ENCODE measurements around the gene CPNE2.

The CPNE2 gene

DNA sequence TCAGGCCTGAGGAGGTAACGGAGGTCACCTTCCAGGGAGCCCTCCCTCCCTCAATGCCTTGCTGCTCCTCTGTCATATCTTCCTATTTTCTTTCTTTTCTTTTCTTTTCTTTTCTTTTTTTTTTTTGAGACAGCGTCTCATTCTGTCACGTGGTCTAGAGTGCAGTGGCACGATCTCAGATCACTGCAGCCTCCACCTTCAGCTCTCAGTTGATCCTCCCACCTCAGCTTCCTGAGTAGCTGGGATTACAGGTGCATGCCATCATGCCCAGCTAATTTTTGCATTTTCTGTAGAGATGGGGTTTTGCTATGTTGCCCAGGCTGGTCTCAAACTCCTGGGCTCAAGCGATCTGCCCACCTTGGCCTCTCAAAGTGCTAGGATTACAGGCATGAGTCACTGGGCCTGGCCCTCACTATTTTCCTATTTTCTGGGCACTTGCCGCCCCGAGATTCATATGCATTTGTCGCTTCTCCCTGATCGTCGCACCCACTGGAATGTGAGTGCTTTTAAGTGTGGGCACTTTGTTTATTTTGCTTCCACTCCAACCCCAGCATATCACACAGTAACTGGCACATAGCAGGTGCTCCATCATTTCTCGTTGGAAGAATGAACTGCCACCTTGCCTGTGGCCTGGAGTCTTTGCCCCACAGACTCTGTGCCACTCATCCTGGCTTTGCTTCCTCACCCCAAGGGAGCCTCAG is 31.7 kb downstream of the CPNE2 start:
- DNase-seq (ENCODE audit: low spot score), result no peak

GRCh38 chr16:57125376-57125775 is 33.0 kb downstream of the CPNE2 start:
- no peak for DNase-seq (ENCODE audit: low spot score)

GRCh38 chr16:57125969-57126368 is 33.6 kb downstream of the CPNE2 start:
- DNase-seq (ENCODE audit: low spot score), result no peak

- DNase-seq (ENCODE audit: low spot score), result no peak
Observed at GRCh38 chr16:57126411-57126810, 34.0 kb downstream of the CPNE2 start.

DNA sequence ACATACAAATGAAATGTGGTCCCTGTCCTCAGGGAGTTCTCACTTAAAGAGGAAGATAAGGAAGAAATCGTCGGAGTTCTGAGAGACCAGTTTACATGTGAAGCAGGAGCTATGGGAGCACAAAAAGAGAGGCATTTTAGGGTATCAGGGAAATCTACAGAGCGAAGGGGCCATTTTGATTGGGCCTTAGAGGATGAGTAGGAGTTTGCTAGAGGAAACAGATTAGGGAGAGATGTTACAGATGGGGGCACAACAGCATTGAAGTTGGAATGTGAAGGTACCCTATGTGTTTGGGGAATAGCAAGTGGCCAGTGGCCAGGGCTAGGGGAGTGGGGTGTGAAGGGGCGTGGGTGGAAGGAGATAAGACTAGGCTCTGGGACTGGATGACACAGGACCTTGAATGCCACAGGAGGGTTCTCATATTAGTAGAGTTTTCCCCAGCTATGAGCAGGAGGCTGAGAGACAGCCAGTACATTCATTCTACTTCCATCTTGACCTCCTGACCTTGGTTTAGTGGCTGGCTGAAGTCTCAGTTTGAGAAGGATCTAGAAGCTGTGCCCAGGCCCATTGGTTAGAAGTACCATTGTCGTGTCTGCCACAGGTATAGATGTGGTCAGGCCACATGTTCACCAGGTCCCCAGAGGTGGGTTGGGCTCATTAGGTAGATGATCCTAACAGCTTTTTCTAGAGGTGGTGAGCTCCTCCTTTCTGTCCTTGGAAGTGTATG is 34.8 kb downstream of the CPNE2 start:
- no peak for DNase-seq (ENCODE audit: low spot score)

GRCh38 chr16:57127836-57128235 is 35.5 kb downstream of the CPNE2 start:
- DNase-seq (ENCODE audit: low spot score), result no peak

DNA sequence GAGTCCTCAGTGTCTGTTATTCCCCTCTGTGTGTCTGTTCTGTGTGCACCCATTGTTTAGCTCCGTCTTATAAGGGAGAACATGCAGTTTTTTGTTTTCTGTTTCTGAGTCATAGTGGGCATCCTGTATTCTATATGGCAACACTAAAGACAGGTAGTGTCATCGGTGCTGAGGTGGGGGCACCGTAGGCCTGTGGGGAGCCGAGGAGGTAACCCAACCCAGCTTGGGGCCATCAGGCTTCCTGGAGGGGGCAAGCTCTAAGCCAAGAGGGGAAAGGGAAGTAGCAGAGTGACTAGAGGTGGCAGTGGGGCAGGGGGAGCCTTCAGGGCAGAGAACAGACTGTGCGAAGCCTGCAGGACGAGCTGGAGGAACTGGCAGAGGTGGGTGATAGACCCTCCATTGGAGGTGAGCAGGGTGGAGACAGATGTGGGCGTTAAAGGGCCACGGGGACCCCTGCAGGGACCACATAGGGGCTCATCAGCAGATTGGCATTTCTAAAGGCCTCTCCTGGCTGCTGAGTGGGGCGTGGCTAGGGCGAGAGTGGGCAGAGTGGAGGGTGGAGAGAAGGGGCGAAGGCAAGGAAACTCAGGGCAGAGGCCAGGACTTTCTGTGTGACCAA is 36.5 kb downstream of the CPNE2 start:
- no peak for DNase-seq (ENCODE audit: low spot score)

DNA sequence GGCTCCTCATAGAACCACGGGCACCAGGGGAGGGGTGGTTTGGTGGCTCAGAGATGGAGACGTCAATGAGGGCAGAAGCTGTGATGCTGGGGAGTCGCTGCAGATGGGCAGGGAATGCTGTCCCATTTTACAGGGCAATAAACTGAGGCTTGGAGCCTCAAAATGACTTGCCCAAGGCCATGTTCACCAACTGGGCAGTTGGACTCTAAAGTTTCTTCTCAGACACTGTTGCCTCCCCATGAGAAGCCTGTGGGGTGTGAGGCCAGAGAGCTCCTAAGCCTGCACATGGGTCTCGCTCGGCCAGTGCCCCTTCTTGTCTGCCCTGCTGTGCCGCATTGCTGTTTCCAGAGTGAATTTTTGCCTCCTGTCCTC is 38.6 kb downstream of the CPNE2 start:
- DNase-seq (ENCODE audit: low spot score), result no peak

- no peak for DNase-seq (ENCODE audit: low spot score)
Observed at GRCh38 chr16:57131351-57131970, 39.1 kb downstream of the CPNE2 start.

- DNase-seq (ENCODE audit: low spot score), result no peak
Observed at GRCh38 chr16:57132470-57132869, 40.1 kb downstream of the CPNE2 start.

DNA sequence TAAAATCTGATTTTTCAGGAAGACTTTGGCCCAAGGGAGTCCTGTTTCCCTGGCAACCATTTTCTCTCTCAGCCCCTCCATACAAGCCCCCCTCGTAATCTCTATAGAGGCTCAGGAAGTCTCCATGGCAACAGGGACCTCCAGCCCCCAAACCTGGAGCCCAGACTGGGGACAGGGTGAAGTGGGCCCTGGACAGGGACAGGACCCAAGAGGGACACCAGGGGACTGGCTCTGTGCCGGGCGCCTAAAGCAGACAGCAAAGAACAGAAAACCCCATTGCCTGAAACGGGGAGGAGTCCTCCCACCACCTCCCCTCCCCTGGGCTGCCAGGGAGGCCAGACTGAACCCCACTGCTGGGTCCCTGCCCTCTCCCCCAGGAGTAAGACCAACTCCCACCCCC is 40.6 kb downstream of the CPNE2 start:
- no peak for DNase-seq (ENCODE audit: low spot score)

GRCh38 chr16:57133886-57134285 is 41.5 kb downstream of the CPNE2 start:
- DNase-seq (ENCODE audit: low spot score), result no peak

DNA sequence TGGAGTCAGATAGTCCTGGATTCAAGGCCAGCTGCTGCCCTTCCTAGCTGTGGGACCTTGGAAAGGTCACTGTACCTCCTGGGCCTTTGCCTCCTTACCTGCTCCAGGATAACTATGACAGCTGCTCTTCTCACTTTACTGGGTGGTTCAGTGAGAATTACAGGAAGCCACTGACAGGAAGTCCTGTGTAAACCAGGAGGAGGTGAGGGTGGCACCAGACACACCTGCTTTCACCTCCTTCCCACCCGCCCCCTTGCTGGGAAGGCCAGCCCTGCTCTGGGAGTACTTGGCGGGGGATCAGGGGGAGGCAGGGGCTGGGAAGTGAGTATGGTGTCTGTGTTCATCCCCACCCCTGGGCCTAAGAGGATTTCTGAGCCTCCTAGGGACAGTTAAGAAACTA is 42.6 kb downstream of the CPNE2 start:
- DNase-seq (ENCODE audit: low spot score), result no peak

GRCh38 chr16:57137043-57137442 is 44.7 kb downstream of the CPNE2 start:
- DNase-seq (ENCODE audit: low spot score), result no peak

DNA sequence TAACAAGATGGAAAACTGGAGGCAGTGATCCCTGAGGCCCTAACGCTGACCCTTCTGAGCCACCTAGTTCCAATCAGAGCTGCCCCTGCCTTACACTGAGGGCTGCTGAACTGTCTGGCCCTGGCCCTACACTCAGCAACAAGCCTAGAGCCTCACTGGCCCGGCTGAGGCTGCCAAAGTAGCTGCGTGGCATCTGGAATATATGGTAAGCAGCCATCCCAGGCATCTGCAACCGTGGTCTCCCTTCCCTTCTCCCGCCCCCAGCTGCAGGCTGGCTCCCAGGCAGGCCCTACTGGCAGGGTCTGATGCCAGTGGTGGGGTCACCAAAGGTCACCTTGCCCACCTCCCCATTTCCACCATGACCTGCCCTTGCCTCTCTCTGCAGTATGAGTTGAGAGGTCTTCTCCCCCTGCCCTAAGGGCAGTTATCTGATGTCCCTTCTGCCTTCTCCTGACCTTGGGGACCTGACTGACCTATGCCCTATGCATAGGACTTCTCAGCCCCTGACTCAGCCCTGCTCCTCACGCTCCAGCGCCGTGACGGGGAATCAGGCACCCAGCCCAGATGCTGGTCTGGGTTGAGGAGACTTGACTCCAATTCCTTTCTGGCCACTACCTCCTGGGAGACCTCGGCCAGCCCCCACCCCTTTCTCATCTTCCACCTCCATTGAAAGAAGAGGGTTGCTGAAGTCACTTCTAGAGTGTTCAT is 45.3 kb downstream of the CPNE2 start:
- DNase-seq (ENCODE audit: low spot score), result no peak

- DNase-seq (ENCODE audit: low spot score), result no peak
Observed at GRCh38 chr16:57138281-57138935, 46.0 kb downstream of the CPNE2 start.

GRCh38 chr16:57140931-57141668 is 48.7 kb downstream of the CPNE2 start:
- no peak for DNase-seq (ENCODE audit: low spot score)

DNA sequence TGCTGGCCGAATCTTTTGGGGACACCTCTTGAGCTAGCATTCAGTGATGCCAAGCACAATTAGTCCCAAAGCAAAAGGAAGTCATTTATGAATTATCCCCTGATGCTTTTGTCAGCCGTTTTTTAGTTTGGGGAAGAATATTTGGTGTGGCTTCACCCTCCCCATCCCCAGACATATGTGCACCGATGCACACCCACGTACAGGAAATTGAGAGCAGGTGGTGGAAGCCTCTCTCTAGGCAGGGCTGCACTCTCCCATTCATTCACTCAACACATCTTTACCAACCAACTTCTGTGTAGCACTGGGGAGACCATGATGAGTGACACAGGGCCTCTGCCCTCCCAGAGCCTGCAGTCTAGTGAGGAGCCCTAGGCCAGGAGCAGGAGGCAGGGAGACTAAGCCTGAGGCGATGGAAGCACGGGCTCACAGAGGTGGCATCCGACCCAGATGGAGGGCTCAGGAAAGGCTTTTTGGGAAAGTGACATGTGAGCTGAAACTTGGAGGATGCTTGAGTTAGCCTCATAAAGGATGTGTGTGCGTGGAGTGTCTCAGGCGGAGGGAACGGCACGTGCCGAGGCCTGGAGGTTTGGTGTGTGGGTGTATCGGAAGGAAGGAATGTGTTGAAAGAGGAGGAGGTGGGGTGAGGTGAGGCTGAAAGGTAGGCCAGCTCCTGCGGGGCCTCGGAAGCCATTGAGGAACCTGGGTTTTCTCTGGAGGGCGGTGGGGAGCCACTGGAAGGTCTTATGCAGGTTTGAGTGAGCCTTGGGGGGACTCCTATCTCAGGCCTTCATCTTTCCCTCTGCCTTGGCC is 49.6 kb downstream of the CPNE2 start:
- no peak for DNase-seq (ENCODE audit: low spot score)

DNA sequence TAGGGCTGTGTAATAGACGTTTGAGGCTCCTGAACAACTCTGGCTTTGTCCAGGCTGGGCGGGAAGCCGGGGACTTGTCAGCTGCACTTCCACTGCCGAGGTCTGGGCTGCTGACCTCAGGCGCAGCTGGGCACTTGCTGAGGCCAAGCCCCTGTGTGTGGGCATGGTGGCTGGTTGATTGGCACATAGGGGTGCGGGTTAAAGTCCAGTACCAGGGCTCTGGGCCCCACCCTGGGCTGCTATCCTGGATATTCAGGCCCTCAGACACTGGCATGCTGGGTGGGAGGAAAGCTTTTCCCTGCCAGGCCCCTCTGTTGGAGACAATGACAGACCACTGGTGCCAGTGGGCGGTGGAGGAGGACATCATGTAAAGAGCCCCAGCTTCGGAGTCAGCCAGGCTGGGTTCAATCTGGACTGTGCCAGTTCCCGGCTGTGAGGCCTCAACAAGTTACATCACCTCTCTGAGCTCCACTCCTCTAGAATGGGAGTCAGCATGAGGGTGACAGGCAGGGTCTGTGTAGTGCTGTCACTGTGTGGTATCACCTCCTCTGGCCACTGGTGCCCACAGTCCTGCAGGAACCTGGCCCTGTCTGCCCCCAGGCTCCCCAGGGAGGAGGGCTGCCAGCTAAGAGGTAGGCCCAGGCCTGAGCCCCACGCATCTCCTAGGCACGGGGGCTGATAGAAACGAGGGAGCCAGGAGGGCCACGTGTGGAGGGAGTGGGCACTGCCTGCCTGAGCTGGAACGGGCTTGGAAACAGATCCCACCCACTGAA is 51.0 kb downstream of the CPNE2 start:
- DNase-seq (ENCODE audit: low spot score), result no peak

All from RKO (cell line).